ENCODE data around the gene KRTAP2-3.

The KRTAP2-3 gene

GRCh38 chr17:41026715-41027471, 33.0 kb downstream of the KRTAP2-3 start, which contains the start of gene KRTAP1-5:
KRTAP1-5 (minus strand) TSS chr17:41027208; CDS start chr17:41027155, 53 bp downstream.
- peak; percentile 90 for DNase-seq

GRCh38 chr17:41024697-41025096, 35.2 kb downstream of the KRTAP2-3 start:
- no peak for DNase-seq

- DNase-seq, result peak; percentile 32
These were observed 39.6 kb downstream of the KRTAP2-3 start for GRCh38 chr17:41020336-41020735.

- DNase-seq, result no peak
These were observed 40.5 kb downstream of the KRTAP2-3 start for GRCh38 chr17:41019415-41019814.

GRCh38 chr17:41018541-41018940, 41.4 kb downstream of the KRTAP2-3 start:
- no peak for DNase-seq

- no peak for DNase-seq
These were observed 43.2 kb downstream of the KRTAP2-3 start for GRCh38 chr17:41016578-41017215.

- DNase-seq, result no peak
These were observed 44.5 kb downstream of the KRTAP2-3 start for GRCh38 chr17:41015454-41015853.

GRCh38 chr17:41013606-41014005, 46.3 kb downstream of the KRTAP2-3 start:
- peak; percentile 51 for DNase-seq

- peak; percentile 70 for DNase-seq
These were observed 46.7 kb downstream of the KRTAP2-3 start for GRCh38 chr17:41013181-41013580.

- DNase-seq, result no peak
These were observed 47.4 kb downstream of the KRTAP2-3 start for GRCh38 chr17:41012326-41013120.

GRCh38 chr17:41010441-41010840, 49.5 kb downstream of the KRTAP2-3 start:
- DNase-seq, result no peak

- no peak for DNase-seq
These were observed 50.0 kb downstream of the KRTAP2-3 start for GRCh38 chr17:41009936-41010335.

GRCh38 chr17:41009301-41009760, 50.6 kb downstream of the KRTAP2-3 start:
- DNase-seq, result no peak
